Skeletal muscle cell (primary cell): ENCODE results near the gene ZBTB16.

Experiments
- DNase-seq: peaks from one replicate; pipeline ENCODE4 v3.0.0-alpha.2; 2010; ENCODE audit warnings: low read depth
- H3K4me3 ChIP-seq: 2 replicates; pipeline ENCODE4 v1.5.1; 2011; ENCODE audit warnings: low read depth, mild to moderate bottlenecking, control low read depth, low read length, moderate library complexity

Gene ZBTB16

DNA sequence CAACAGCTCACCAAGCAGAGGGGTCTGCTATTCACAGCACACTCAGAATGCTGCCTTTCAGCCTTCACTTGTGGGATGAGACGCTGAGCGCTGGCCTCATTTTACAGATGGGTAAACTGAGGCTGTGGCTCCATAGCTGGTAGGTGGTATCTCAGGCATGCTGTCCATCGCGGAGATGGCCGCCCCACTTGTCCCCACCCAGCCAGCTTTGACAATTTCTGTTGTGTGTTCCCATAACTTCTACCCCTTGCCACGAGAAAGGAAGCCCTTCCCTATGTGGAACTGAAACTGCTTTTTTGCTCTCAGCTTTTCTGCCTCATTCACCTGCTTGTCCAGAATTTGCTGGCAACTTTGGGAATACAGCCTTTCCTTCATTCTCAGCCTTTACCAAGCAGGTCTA is 200.6 kb downstream of the ZBTB16 start:
- no peak for DNase-seq
- H3K4me3 ChIP-seq = no peak overlapping the region

DNA sequence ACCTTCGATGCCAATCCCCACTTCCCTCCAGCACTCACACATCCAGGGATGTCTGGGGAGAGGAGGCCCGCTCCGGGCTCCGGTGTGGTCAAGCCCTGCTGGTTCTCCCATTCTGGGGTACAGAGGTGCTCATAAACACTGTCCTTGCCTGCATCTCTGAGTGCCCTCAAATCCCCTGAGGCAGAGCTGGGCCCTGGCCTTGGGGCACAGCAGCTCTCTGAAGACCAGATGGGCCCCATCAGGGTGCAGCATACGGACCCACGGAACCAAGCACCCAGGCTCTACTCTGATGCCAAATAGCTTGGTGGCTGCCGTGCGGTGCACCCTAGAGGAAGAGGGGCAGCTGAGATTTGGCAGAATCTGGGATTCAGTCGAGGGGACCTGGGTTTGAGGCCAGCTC is 201.0 kb downstream of the ZBTB16 start:
- H3K4me3 ChIP-seq = no peak overlapping the region
- no peak for DNase-seq

DNA sequence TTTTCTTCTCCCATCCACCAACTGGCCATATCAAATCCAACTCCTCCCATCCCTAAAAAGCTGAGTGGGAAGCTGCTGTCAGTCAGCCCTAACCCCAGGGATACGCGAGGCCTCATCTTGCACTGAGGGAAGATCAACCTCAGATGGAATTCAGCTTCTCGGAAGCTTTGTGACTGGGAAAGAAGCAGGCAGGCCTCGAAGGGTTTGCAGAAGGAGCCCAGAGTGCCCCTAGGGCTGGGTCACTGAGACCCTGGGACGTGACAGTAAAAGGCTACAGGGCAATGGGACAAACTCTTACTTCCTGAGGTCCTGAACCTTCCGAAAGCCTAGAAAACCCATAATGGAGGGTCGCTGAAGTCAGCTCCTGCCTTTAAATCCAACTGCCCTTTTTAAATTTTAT is 202.3 kb downstream of the ZBTB16 start:
- no peak overlapping the region for H3K4me3 ChIP-seq
- DNase-seq = no peak

DNA sequence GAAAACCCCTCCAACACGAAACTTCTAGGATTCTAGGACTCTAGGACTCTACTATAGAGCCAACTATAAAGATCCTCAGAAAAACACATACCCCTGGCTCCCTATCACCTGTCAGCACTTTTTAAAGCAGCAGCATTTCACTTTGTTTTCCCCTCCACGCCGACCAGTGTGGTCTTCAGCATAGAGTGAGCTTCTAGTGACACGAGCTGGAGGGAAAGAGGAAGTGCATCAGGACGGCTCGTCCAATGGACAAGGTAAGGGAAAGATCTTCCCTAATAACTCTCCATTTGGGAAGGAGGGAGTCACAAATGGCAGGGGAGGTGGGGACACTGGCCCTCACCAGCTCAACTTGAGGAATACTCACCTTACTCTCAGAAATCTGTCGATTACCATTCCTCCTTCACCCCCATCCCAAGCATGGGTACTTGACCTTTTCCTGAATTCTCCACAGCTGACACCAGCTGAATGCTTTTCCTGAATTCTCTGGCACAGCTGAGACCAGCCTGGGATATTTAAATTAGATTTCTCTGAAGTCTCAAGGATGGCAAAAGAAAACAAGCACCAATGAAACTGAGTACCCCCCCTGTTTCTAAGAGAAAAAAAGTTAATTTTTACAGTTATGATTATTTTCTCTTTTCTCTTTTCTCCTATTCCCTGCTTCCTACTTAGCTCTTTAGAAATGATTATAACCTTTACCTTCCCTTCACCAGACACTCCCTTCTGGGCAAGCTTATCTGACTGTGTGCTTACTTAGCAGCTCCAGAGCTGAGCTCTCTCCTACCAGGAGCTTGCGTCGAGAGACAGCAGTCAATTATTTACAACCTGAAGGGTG is 203.4 kb downstream of the ZBTB16 start:
- no peak overlapping the region for H3K4me3 ChIP-seq
- DNase-seq = no peak

DNA sequence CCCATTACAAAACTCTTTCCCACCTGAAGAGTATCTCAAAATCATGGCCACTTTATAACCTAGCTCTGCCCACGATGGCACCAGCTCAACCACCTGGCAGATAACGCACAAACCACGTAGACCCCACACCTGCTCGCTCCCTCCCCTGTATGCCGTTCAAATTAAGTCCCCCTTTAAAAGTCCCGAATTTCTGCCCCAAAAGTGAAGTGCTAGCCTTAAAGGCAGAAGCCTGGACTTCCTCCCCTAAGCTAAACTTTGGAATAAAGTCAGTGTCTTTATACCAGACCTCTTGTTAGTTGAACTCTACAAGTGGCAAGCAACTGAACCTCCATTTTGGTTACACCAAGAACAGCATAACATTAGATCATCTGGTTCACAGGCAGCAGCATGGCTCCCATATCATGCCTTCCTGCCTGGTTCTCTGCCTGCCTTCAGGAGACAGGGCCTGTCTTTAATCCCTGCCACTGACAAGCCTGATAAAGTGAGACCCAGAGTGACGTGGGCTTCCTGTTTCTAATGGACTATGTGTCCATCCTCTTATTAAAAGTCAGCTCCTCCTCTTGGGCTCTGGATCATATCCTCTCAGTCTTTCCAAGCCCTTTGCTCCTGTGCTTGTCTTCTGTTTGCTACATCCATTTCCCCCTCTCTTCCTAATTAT is 204.1 kb downstream of the ZBTB16 start:
- H3K4me3 ChIP-seq = no peak overlapping the region
- DNase-seq = no peak

DNA sequence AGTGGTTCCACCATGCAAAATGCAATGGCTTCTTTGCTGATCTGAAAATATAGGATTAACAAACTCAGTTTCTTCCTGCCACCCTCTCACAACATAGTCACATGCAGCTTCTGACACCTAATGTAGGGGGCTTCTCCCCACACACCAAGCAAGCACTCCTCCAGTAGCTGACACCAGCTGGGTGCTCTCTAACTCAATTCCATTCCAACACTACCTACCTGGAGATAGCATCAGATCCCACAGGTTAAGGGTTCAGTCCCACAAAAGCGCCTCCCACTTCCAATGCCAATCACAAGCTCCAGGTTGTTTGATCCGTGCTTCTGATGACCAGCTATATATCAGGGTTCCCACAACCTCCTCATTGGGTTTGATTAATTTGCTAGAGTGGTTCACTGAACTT is 204.9 kb downstream of the ZBTB16 start:
- DNase-seq = no peak
- no peak overlapping the region for H3K4me3 ChIP-seq

DNA sequence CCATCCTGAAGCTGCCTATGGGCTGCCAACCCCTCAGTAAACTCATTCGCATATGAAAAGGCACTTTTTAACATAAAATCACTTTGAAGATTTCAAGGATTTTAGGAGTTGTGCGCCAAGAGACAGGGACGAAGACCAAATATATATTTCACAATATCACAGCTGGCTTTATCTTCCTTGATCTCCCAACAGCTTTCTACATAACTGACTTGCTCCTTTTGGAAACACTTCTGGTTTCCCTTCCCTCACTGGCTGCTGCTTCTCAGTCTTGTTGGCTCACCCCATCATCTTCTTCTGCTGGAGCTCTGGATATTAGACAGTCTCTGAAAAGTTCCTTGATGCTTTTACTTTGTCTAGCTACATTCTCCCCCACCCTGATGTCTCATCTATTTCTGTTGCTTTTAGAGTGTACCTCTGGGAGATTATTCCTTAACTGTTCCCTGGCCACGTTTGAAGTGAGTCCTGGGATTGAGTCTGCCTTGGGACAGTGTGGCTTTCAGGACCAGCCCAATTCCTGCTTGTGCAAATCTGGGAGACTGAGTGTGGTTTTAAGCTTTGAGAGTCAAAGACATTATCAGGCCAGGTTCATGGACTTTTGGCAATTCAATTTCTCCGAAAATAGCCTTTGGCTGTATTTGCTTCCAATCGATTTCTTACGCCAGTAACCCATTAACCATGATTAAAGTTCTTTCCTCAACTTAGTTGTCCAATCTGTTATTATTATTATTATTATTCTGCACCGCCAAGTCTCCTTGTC is 205.8 kb downstream of the ZBTB16 start:
- no peak for DNase-seq
- H3K4me3 ChIP-seq = no peak overlapping the region

DNA sequence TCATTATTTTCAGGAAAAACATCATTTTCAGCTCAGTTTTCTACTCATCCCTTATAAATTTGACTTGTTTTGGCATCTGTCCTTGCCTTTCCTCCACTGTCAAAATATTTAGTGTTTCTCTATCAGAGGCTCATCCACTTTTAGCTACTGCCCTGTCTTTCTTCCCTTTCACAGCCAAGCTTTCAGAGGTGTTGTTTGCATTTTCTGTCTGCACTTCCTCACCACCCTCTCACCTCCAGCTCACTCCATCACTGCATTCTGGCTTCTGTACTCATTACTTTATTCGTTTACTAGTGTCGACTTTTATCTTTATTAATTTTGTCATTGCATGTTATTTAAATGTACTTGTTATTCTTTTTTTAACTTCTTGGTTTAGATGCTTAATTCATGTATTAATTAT is 210.0 kb downstream of the ZBTB16 start:
- H3K4me3 ChIP-seq = no peak overlapping the region
- DNase-seq = no peak

DNA sequence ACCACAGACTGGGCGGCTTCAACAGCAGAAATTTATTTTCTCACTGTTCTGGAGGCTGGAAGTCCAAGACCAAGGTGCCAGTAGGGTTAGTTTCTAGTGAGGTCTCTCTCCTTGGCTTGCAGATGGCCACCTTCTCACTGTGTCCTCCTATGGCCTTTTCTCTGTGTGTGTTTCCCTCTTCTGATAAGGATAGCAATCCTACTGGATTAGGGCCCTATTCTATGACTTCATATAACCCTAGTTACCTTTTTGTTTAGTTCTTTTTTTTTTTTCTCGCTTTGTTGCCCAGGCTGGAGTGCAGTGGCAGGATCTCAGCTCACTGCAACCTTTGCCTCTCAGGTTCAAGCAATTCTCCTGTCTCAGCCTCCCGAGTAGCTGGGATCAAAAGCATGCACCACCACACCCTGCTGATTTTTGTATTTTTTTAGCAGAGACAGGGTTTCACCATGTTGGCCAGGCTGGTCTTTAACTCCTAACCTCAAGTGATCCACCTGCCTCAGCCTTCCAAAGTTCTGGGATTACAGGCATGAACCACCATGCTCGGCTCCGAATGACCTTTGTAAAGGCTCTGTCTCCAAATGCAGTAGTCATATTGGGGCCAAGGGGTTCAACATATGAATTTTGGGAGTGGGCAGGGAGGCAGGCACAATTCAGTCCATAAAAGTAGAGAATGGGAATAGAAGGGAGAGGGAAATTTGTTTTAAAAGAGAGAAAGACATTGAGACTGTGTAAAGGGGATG is 211.2 kb downstream of the ZBTB16 start:
- no peak overlapping the region for H3K4me3 ChIP-seq
- DNase-seq = no peak

DNA sequence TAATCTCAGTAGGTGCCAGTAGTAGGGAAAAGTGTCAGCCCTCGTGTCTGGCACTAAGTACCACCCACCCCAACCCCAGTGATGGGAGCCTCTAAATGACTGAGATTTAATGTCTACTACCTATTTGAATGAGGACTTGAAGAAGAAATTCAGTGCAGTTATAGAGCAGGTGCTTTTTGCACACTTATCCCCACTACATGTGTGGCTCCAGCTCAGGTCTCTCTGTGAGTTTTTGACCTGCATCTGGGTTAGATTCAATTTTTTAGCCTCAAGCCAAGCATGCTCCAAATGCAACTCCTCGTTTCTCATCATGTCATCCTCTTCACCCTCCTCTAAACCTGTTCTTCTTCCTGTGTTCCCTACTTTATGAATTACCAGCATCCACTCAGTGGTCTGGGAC is 211.8 kb downstream of the ZBTB16 start:
- DNase-seq = no peak

DNA sequence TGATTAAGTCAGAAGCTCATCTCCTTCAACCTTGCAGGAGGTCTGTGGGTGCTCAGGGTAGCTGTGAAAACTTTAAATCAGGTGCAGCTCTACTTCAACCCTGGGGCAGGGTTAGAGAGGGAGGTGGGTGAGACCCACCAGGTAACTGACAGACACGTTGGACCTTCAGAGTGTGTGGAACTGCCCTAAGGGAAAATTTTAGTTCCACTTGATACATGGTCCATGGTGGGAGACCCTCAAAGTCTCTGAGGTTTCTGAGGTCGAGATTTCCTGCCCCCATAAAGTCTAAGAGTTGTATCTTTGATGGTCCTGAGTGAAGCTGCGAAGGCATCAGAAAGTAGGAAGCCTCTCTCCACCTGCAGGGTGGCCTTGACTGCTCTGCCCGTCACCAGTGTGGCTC is 212.8 kb downstream of the ZBTB16 start:
- H3K4me3 ChIP-seq = no peak overlapping the region
- DNase-seq = no peak

More for the DNA sequence above, 211.8 kb downstream of the ZBTB16 start:
- no peak overlapping the region for H3K4me3 ChIP-seq

DNA sequence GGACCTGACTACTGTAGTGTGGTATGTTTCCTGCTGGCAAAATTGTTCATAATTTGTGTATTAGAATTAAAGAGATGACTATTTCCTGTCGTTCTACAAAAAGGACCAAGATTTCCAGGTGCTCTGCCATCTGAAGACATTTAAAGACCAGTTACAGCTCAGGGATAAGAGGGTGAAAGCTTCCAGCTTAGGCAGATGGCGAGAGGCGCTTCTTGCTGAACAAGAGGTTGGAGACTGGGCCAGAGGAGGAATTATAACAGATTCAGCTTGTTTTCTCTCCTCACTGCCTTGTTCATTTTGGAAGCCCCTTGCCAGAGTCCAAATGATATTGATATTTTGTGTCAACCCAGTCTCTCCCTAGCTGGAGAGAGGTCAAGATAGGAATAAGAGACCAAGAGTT is 213.6 kb downstream of the ZBTB16 start:
- DNase-seq = no peak
- H3K4me3 ChIP-seq = no peak overlapping the region

DNA sequence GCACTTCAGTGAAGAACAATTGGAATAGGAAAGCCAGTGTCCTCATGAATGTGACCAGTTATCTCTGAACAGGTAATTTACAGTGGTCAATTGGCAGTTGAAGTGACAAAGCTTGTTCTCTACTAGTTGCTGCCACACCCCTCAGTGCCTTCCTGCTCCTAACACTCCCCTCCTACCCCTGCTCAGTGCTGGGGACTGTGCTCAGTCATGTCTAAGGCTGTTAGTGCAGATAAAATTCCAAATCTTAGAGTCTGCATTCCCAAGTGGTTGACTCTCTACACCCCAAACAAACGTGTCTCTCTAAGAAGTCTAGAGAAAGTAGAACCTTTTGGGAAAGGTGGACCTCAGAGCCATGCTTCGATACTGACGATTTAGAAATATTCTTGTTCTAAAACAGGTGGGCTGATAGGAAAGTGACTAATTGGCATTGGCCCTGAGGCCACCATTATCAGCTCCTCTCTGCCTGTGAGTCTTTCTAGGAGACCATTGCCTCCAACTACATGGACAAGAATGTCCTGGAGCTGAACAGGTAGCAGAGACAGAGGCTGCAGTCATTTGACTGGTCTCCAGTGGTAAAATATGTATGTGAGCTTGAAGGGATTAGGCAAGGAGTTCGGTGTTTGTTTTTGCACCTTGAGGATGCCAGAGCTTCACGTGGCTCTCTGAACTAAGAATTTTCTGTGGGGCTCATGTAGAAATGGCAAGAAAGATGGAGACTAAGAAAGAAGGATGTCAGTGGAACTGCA is 214.6 kb downstream of the ZBTB16 start:
- no peak overlapping the region for H3K4me3 ChIP-seq
- no peak for DNase-seq

DNA sequence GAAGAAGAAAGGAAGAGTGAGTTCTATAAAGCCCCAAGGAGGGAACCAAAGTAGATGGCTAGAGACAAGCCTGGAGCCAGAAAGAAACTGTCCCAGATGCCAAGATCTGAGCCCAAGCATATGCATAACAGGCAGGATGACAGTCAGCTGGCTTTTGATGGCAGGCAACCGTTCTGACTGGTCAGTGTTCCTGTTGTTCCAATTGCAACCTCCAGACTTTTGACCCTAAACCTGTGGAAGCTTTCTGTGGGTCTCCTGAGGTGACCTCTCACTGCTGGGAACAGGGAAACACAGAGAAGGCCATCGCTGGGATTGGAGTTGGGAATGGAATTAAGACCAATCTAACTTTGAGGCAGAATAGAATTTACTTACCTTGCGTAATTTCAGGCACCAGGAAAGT is 215.1 kb downstream of the ZBTB16 start:
- H3K4me3 ChIP-seq = no peak overlapping the region
- DNase-seq = no peak

DNA sequence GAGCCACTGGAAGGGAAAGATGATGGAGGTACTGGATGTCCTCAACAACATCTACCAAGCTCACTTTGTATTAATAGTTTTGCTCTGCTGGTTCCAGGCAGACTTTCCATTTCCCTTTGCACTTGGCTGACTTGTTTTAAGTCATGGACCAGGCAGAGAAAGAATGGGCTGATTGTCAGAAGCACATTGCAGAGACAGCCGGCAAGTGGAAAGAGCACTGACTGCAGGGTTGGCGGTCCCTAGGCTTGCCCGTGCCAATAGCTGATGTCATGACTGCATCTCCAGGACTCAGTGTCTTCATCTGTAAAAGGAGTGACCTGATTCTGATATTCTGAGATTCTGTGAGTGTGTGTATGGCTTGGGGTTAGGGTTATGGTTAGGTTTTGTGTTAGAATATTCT is 215.8 kb downstream of the ZBTB16 start:
- no peak for DNase-seq
- H3K4me3 ChIP-seq = no peak overlapping the region

DNA sequence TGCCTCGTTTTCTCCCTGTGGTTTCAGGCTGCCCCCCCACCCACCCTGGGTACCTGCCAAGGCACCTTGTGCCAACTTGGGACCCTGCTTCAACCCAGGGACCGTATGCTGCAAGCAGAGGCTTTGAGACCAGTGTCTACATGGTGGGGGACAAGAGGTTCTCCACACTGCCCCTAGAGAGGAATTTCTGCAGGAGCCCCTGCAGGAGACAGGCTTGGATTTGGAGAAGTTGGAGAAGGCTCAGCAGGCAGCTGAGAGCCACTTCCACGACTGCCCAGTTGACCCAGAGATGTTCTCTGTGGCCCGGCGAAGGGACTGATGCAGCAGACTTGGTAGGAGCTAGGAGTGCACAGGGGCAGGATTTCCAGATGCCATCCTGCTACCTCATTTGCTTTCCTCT is 216.6 kb downstream of the ZBTB16 start:
- H3K4me3 ChIP-seq = no peak overlapping the region
- DNase-seq = no peak

DNA sequence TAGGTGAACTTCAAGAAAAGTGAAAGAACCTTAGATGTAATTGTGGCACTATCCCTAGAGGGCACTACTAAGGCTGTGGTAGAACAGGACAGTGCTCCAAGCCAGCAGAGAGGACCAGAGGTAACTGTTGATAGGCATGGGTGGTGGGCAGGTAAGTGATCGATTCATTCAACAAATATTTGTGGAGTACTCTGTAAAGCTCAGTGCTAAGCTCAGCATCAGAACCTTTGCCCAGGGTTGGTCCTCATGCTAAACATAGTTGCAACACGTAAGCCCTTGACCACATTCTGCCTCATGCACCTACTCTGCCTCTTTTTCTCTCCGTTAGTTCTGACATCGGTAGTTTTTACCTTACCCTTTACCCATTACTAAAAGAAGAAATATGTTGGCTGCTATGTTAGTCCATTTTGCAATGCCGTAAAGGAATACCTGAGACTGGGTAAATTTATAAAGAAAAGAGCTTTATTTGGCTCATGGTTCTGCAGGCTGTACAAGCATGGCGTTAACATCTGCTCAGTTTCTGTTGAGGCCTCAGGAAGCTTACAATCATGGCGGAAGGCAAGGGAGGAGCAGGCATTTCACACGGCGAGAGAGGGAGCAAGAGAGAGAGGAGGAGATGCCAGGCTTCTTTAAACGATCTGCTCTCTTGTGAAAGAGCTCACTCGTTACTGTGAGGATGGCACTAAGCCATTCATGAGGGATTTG is 218.3 kb downstream of the ZBTB16 start:
- H3K4me3 ChIP-seq = no peak overlapping the region
- no peak for DNase-seq

DNA sequence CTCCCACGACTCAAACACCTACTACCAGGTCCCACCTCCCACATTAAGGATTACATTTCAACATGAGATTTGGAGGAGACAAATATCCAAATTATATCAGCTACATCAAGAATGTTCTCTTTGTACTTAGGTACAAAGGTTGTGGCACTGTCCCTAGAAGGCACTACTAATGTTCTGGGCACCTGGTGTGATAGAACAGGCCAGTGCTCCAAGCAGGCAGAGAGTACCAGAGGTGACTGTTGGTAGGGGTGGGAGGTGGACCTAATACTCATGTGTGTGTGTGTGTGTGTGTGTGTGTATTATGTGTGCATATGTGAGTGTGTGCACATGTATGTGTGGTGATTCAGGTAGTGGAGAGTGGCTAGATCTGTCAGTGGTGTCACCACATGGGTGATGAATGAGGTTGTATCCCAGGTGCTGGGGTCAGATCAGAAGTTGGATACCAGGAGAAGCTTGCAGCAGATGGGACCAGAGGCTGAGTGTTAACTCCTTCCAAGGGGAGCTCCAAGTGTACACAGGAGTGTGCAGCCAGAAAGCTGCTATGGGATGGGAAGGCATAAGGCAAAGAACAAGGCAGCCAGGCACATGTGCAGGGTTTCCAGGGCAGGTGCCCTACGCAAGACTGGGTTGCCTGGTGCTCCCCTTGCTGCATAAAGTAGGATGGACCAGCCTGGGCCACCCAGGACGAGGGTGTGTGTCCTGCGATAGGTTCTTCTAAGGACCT is 219.0 kb downstream of the ZBTB16 start:
- H3K4me3 ChIP-seq = no peak overlapping the region
- DNase-seq = no peak
